ENCODE results near the gene THEMIS2.

THEMIS2 gene

GRCh38 chr1:27884006-27884954, 11.9 kb downstream of the THEMIS2 start:
- intact Hi-C loops (cut with DNase I): no loop called here

GRCh38 chr1:27885114-27885528, 12.8 kb downstream of the THEMIS2 start:
- DNase-seq: peak in 1 of 10 donors; percentile 65
- intact Hi-C loops (cut with DNase I): no loop called here

More at GRCh38 chr1:27884006-27884954, 11.9 kb downstream of the THEMIS2 start:
- DNase-seq: peak in 1 of 10 donors; percentile 68

GRCh38 chr1:27885621-27886352, 13.4 kb downstream of the THEMIS2 start:
- intact Hi-C loops (cut with DNase I): no loop called here
- DNase-seq: peak in 1 of 10 donors; percentile 43

- DNase-seq: no peak
Measured at GRCh38 chr1:27886353-27886679, 14.0 kb downstream of the THEMIS2 start.

GRCh38 chr1:27886744-27887143, 14.4 kb downstream of the THEMIS2 start:
- DNase-seq: no peak

More at GRCh38 chr1:27886353-27886679, 14.0 kb downstream of the THEMIS2 start:
- intact Hi-C loops (cut with DNase I): no loop called here

GRCh38 chr1:27887215-27888021, 15.1 kb downstream of the THEMIS2 start:
- DNase-seq: no peak
- intact Hi-C loops (cut with DNase I): no loop called here

More at GRCh38 chr1:27886744-27887143, 14.4 kb downstream of the THEMIS2 start:
- intact Hi-C loops (cut with DNase I): no loop called here

- intact Hi-C loops (cut with DNase I): no loop called here
- no peak for DNase-seq
Measured at GRCh38 chr1:27889506-27889905, 17.2 kb downstream of the THEMIS2 start.

- DNase-seq: peak in 2 of 10 donors; percentile 29 to 62
- intact Hi-C loops (cut with DNase I): no loop called here
Measured at GRCh38 chr1:27891196-27891889, 19.0 kb downstream of the THEMIS2 start.

- intact Hi-C loops (cut with DNase I): no loop called here
- no peak for DNase-seq
Measured at GRCh38 chr1:27894521-27894920, 22.2 kb downstream of the THEMIS2 start.

- DNase-seq: peak in 1 of 10 donors; percentile 26
- intact Hi-C loops (cut with DNase I): no loop called here
Measured at GRCh38 chr1:27906759-27907158, 34.4 kb downstream of the THEMIS2 start.

GRCh38 chr1:27912429-27912828, 40.1 kb downstream of the THEMIS2 start:
- no peak for DNase-seq
- intact Hi-C loops (cut with DNase I): no loop called here

- intact Hi-C loops (cut with DNase I): no loop called here
- no peak for DNase-seq
Measured at GRCh38 chr1:27915082-27915575, 42.8 kb downstream of the THEMIS2 start.

GRCh38 chr1:27922272-27922671, 49.9 kb downstream of the THEMIS2 start:
- intact Hi-C loops (cut with DNase I): no loop called here
- no peak for DNase-seq

- intact Hi-C loops (cut with DNase I): no loop called here
- DNase-seq: peak in 1 of 10 donors; percentile 46
Measured at GRCh38 chr1:27928216-27928954, 56.0 kb downstream of the THEMIS2 start.

- intact Hi-C loops (cut with DNase I): no loop called here
- DNase-seq: peak in 1 of 10 donors; percentile 26
Measured at GRCh38 chr1:27931184-27931583, 58.8 kb downstream of the THEMIS2 start.

GRCh38 chr1:27931759-27932158, 59.4 kb downstream of the THEMIS2 start:
- intact Hi-C loops (cut with DNase I): no loop called here
- DNase-seq: no peak

GRCh38 chr1:27934818-27935549, 62.6 kb downstream of the THEMIS2 start, which contains the start of gene SMPDL3B:
SMPDL3B (plus strand) TSS chr1:27935000; CDS start chr1:27935184, 184 bp downstream.
- intact Hi-C loops (cut with DNase I): no loop called here
- peak in 1 of 10 donors; percentile 63 for DNase-seq

- DNase-seq: peak in 1 of 10 donors; percentile 46
Measured at GRCh38 chr1:27935721-27936120, 63.4 kb downstream of the THEMIS2 start.

More at GRCh38 chr1:27935721-27936120, 63.4 kb downstream of the THEMIS2 start:
- intact Hi-C loops (cut with DNase I): no loop called here
